PC-9 (cell line): ENCODE measurements around the gene SAP130. TPM values are rescaled to one million over a fixed set of nuclear protein-coding genes. Genes with fewer than 3 reads are reported as not detected.

ENCODE experiments used
- BruUV-seq: library from RNA; stranded (reverse); fragments of 400-500 nt; replicated peaks from 2 replicates; lab custom pipeline; 2021; lab: Mats Ljungman, UMichigan
- CTCF ChIA-PET: fragments of 300-600 bp; sonication (Branson Sonifier 250); formaldehyde crosslinking; loops from one replicate; lab custom pipeline; 2022; ENCODE audit warnings: antibody characterized with exemption; lab: Charles Lee
- POLR2A ChIA-PET: fragments of 300-600 bp; sonication (Branson Sonifier 250); formaldehyde crosslinking; loops from one replicate; lab custom pipeline; 2022; ENCODE audit warnings: antibody characterized with exemption; ENCODE audit not compliant: unreplicated experiment; lab: Charles Lee
- DNase-seq, 2 experiments: peaks; one replicate each; pipeline versions ENCODE4 v3.0.0 to v3.0.0-alpha.2; 2015 to 2022; ENCODE audit warnings: mixed read lengths in 1 of 2
- H2AFZ ChIP-seq: fragments of 200-600 bp; sonication (generic); 2 replicates; pipeline ENCODE4 v1.8.1; 2017; ENCODE audit warnings: antibody characterized with exemption
- H3F3A ChIP-seq: fragments of 200-600 bp; sonication (generic); 2 replicates; pipeline ENCODE4 v1.8.1; 2017; ENCODE audit warnings: antibody characterized with exemption, mild to moderate bottlenecking, low read depth; ENCODE audit not compliant: insufficient read depth
- H3K27ac ChIP-seq: fragments of 200-600 bp; sonication (generic); 2 replicates; pipeline ENCODE4 v1.6.1; 2016; ENCODE audit warnings: mixed run types
- H3K27me3 ChIP-seq: fragments of 200-600 bp; sonication (generic); 2 replicates; pipeline ENCODE4 v1.6.1; 2016; ENCODE audit warnings: low read depth, mixed run types; ENCODE audit not compliant: insufficient read depth
- H3K36me3 ChIP-seq: fragments of 200-600 bp; sonication (generic); 2 replicates; pipeline ENCODE4 v1.6.1; 2016; ENCODE audit warnings: low read depth, mixed run types
- H3K4me1 ChIP-seq: fragments of 200-600 bp; sonication (generic); replicated peaks from 2 replicates; pipeline ENCODE4 v1.6.1; 2016; ENCODE audit warnings: mixed run types; ENCODE audit not compliant: insufficient read depth
- H3K4me2 ChIP-seq: fragments of 200-600 bp; sonication (generic); 2 replicates; pipeline ENCODE4 v1.6.1; 2017; ENCODE audit warnings: mixed run types
- H3K4me3 ChIP-seq: fragments of 200-600 bp; sonication (generic); 2 replicates; pipeline ENCODE4 v1.6.1; 2016; ENCODE audit warnings: mixed run types
- H3K79me2 ChIP-seq: fragments of 200-600 bp; sonication (generic); 2 replicates; pipeline ENCODE4 v1.6.1; 2017; ENCODE audit warnings: low read depth, mixed run types
- H3K9me2 ChIP-seq: fragments of 200-600 bp; sonication (generic); 2 replicates; pipeline ENCODE4 v1.8.1; 2017; ENCODE audit warnings: mild to moderate bottlenecking; ENCODE audit not compliant: insufficient read depth
- H3K9me3 ChIP-seq: fragments of 200-600 bp; sonication (generic); 2 replicates; pipeline ENCODE4 v1.8.1; 2016; ENCODE audit warnings: low read depth; ENCODE audit not compliant: insufficient read depth
- H4K20me1 ChIP-seq: fragments of 200-600 bp; sonication (generic); 2 replicates; pipeline ENCODE4 v1.8.1; 2017; ENCODE audit not compliant: insufficient read depth
- EZH2 ChIP-seq: fragments of 200-600 bp; sonication (generic); IDR thresholded peaks from 2 replicates; pipeline ENCODE4 v1.8.0; 2017; ENCODE audit warnings: antibody characterized with exemption, low read depth
- intact Hi-C: fragments of 100-400 bp; cut with micrococcal nuclease; formaldehyde crosslinking; loops from one replicate; pipeline ENCODE4 v1.10.0; 2022; ENCODE audit not compliant: unreplicated experiment
- total RNA-seq: library from RNA; stranded (reverse); gene quantifications from 2 replicates; pipeline ENCODE4 v1.2.3, GENCODE V29; 2021
- TF ChIP-seq, protein P1 (sequence below): fragments of 200-600 bp; sonication (generic); conservative IDR thresholded peaks from 2 replicates; pipeline ENCODE4 v1.6.1; 2017; ENCODE audit warnings: mixed run types, antibody characterized with exemption, mild to moderate bottlenecking, moderate library complexity

Gene SAP130
- total RNA-seq, 1 experiment from 2014 or later = 33.9 TPM

DNA sequence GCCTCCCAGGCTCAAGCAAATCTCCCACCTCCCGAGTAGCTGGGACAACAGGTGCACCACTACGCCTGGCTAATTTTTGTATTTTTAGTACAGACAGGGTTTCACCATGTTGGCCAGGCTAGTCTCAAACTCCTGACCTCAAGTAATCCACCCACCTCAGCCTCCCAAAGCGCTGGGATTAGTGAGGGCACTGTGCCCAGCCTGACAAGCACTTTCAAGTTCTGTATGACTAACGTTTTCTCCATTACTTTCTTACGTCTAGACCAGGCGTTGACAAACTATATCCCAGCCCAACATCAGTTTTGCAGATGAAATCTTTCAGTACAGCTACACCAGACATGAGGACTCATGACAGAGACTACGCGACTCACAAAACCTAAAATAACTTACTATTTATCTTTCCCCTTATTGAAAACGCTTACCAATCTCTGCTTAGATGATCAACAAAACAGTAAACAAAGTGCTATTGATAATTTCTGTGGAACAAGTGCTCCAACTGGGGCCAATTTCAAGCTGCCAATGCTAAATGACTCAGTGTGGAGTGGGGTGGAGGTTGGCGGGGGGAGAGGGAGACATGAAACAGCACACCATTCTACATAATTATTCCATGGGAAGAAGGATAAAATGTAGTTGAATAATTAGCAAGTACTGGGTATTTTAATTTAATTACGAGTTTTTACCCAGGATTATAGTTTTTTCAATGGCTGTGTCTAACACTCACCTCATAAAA, 59.1 kb downstream of the SAP130 start:
- Histone ChIP-seq H4K20me1 (no peaks in the 10 kb centered on the region), H3K9me2 (no peaks in the 10 kb centered on the region), H2AFZ (no peak overlapping the region), H3K27me3 (no peaks in the 10 kb centered on the region), H3K9me3 (no peaks in the 10 kb centered on the region), H3K27ac (no peak overlapping the region), H3K4me2 (no peak overlapping the region), H3K79me2 (no peaks in the 10 kb centered on the region), H3K4me1 (no peaks in the 10 kb centered on the region), H3K36me3 (peaks cover 13% of the 10 kb centered on the region; the same call in 1 of the 2 replicates), H3F3A (no peaks in the 10 kb centered on the region), H3K4me3 (no peak overlapping the region)
- CTCF ChIA-PET = no interaction called here
- POLR2A ChIA-PET = interaction anchor here (0.6 kb wide), 1 partner anchor 709 kb away, joined by 3 read pairs; no protein-coding TSS in a partner anchor
- intact Hi-C loops = no loop called here
- BruUV-seq = no TSS peak
- TF ChIP-seq, protein P1, sequence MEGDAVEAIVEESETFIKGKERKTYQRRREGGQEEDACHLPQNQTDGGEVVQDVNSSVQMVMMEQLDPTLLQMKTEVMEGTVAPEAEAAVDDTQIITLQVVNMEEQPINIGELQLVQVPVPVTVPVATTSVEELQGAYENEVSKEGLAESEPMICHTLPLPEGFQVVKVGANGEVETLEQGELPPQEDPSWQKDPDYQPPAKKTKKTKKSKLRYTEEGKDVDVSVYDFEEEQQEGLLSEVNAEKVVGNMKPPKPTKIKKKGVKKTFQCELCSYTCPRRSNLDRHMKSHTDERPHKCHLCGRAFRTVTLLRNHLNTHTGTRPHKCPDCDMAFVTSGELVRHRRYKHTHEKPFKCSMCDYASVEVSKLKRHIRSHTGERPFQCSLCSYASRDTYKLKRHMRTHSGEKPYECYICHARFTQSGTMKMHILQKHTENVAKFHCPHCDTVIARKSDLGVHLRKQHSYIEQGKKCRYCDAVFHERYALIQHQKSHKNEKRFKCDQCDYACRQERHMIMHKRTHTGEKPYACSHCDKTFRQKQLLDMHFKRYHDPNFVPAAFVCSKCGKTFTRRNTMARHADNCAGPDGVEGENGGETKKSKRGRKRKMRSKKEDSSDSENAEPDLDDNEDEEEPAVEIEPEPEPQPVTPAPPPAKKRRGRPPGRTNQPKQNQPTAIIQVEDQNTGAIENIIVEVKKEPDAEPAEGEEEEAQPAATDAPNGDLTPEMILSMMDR = no peak
- no peak for TF ChIP-seq EZH2
- no peak for DNase-seq

DNA sequence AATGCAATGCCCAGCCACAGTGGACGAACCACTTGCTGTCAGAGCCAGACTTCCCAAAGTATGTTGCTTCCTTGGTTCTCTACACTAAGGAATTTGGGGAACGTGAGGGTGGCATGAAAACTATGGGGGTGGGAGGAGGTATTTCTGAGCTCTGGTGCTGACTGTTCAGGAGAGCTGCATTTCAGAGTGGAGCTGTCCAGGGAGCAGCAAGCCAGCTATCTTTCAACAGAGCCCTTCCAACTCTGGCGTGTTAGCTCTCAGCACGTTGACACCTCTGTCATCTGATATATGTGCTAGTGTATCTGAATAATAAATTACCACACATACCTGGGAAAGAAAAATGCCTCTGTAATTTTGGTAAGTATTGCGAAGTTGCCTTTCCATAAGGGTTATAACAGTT, 66.1 kb downstream of the SAP130 start:
- Histone ChIP-seq H2AFZ (no peak overlapping the region), H3K27ac (no peak overlapping the region), H3K36me3 (peaks cover 17% of the 10 kb centered on the region; the same call in 1 of the 2 replicates), H3K4me3 (no peak overlapping the region), H3K4me2 (no peak overlapping the region), H3K4me1 (no peaks in the 10 kb centered on the region), H3K9me2 (no peaks in the 10 kb centered on the region), H3K27me3 (no peaks in the 10 kb centered on the region), H3F3A (no peaks in the 10 kb centered on the region), H3K9me3 (no peaks in the 10 kb centered on the region), H3K79me2 (no peaks in the 10 kb centered on the region), H4K20me1 (no peaks in the 10 kb centered on the region)
- ChIA-PET POLR2A (no interaction called here), CTCF (no interaction called here)
- no TSS peak for BruUV-seq
- TF ChIP-seq, protein P1 = no peak
- no peak for TF ChIP-seq EZH2
- intact Hi-C loops = no loop called here
- no peak for DNase-seq

DNA sequence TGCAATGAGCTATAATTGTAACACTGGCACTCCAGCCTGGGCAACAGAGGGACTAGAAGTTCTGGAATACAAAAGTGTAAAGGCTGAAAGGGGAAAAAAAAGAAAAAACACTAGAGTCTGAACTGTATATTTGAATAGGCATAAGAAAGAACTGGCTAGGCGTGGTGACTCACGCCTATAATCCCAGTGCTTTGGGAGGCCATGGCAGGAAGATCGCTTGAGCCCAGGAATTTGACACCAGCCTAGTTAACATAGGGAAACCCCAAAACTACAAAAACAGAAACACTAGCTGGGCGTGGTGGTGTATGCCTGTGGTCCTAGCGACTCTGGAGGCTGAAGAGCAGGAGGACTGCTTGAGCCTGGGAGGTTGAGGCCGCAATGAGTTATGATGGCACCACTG, 70.6 kb downstream of the SAP130 start:
- no peaks in the 10 kb centered on the region for H3F3A ChIP-seq
- no peaks in the 10 kb centered on the region for H3K27me3 ChIP-seq
- H3K4me3 ChIP-seq = no peak overlapping the region
- ChIA-PET CTCF (interaction anchor here (0.7 kb wide), 1 partner anchor 166 kb away, joined by 4 read pairs; no protein-coding TSS in a partner anchor), POLR2A (no interaction called here)
- intact Hi-C loops = no loop called here
- H3K79me2 ChIP-seq = no peaks in the 10 kb centered on the region
- no TSS peak for BruUV-seq
- H3K36me3 ChIP-seq = peaks cover 24% of the 10 kb centered on the region; the same call in 1 of the 2 replicates
- no peaks in the 10 kb centered on the region for H3K9me2 ChIP-seq
- TF ChIP-seq, protein P1 = no peak
- no peak for TF ChIP-seq EZH2
- H3K9me3 ChIP-seq = no peaks in the 10 kb centered on the region
- H3K4me1 ChIP-seq = no peaks in the 10 kb centered on the region
- H4K20me1 ChIP-seq = no peaks in the 10 kb centered on the region
- DNase-seq = no peak
- H2AFZ ChIP-seq = no peak overlapping the region
- H3K27ac ChIP-seq = no peak overlapping the region
- H3K4me2 ChIP-seq = no peak overlapping the region
